Loucy (cell line): ENCODE measurements around the gene PTPRN2.

Experiments used
- H2AFZ ChIP-seq: fragments of 200-600 bp; sonication (generic); 2 replicates; pipeline ENCODE4 v1.6.0; 2016; ENCODE audit warnings: antibody characterized with exemption, mild to moderate bottlenecking, low read length, moderate library complexity
- H3F3A ChIP-seq: fragments of 200-600 bp; 2 replicates; pipeline ENCODE4 v1.6.0; 2016; ENCODE audit warnings: antibody characterized with exemption, low read depth, mild to moderate bottlenecking
- H3K27me3 ChIP-seq: fragments of 200-600 bp; sonication (generic); 2 replicates; pipeline ENCODE4 v1.6.1; 2014; ENCODE audit warnings: low read length, mild to moderate bottlenecking; ENCODE audit not compliant: insufficient read depth, poor library complexity, severe bottlenecking
- H3K36me3 ChIP-seq: fragments of 200-600 bp; sonication (generic); 2 replicates; pipeline ENCODE4 v1.6.1; 2016; ENCODE audit warnings: low read length; ENCODE audit not compliant: insufficient read depth
- H3K4me1 ChIP-seq: fragments of 200-600 bp; sonication (generic); 2 replicates; pipeline ENCODE4 v1.5.1; 2014; ENCODE audit warnings: low read length, mild to moderate bottlenecking; ENCODE audit not compliant: insufficient read depth, poor library complexity, severe bottlenecking
- H3K4me2 ChIP-seq: fragments of 200-600 bp; sonication (generic); 2 replicates; pipeline ENCODE4 v1.6.0; 2014; ENCODE audit warnings: antibody characterized with exemption, low read length, low read depth, mild to moderate bottlenecking; ENCODE audit not compliant: poor library complexity, severe bottlenecking
- H3K4me3 ChIP-seq: fragments of 200-600 bp; sonication (generic); 2 replicates; pipeline ENCODE4 v1.5.1; 2014; ENCODE audit warnings: low read length, mild to moderate bottlenecking, mixed read lengths; ENCODE audit not compliant: poor library complexity, severe bottlenecking
- H3K79me2 ChIP-seq: fragments of 200-600 bp; sonication (generic); 2 replicates; pipeline ENCODE4 v1.6.1; 2014; ENCODE audit warnings: low read length; ENCODE audit not compliant: insufficient read depth
- H3K9ac ChIP-seq: fragments of 200-600 bp; sonication (generic); 2 replicates; pipeline ENCODE4 v1.6.0; 2014; ENCODE audit warnings: mild to moderate bottlenecking, low read depth, low read length, moderate library complexity; ENCODE audit not compliant: poor library complexity, severe bottlenecking
- H3K9me2 ChIP-seq: fragments of 200-600 bp; sonication (generic); replicated peaks from 2 replicates; pipeline ENCODE4 v1.6.1; 2016; ENCODE audit warnings: low read depth, low read length, mixed read lengths
- H3K9me3 ChIP-seq: fragments of 200-600 bp; sonication (generic); 2 replicates; pipeline ENCODE4 v1.6.1; 2014; ENCODE audit warnings: mild to moderate bottlenecking, antibody characterized with exemption, low read length, low read depth; ENCODE audit not compliant: insufficient read depth
- H4K20me1 ChIP-seq: fragments of 200-600 bp; sonication (generic); 2 replicates; pipeline ENCODE4 v1.6.0; 2014; ENCODE audit warnings: antibody characterized with exemption, low read length, mild to moderate bottlenecking; ENCODE audit not compliant: insufficient read depth, poor library complexity, severe bottlenecking
- CTCF ChIP-seq: fragments of 200-600 bp; sonication (generic); conservative IDR thresholded peaks from 2 replicates; pipeline ENCODE4 v1.5.1; 2014; ENCODE audit warnings: mild to moderate bottlenecking, antibody characterized with exemption, low read length
- EZH2phosphoT487 ChIP-seq: fragments of 200-600 bp; IDR thresholded peaks from 2 replicates; pipeline ENCODE4 v1.6.1; 2018; ENCODE audit warnings: antibody characterized with exemption, mild to moderate bottlenecking, moderate library complexity, borderline replicate concordance

PTPRN2 gene

GRCh38 chr7:157731126-157731525 is 856.5 kb downstream of the PTPRN2 start:
- H3K36me3 ChIP-seq, result no peaks in the 10 kb centered on the region
- H3K9me2 ChIP-seq, result no peaks in the 10 kb centered on the region
- H4K20me1 ChIP-seq, result no peaks in the 10 kb centered on the region
- H3K9me3 ChIP-seq, result no peaks in the 10 kb centered on the region
- no peak overlapping the region for H3K9ac ChIP-seq
- TF ChIP-seq EZH2phosphoT487 (no peak), CTCF (no peak)
- no peaks in the 10 kb centered on the region for H3K79me2 ChIP-seq
- H2AFZ ChIP-seq, result no peak overlapping the region
- H3K4me1 ChIP-seq, result no peaks in the 10 kb centered on the region
- H3K4me3 ChIP-seq, result no peak overlapping the region
- H3F3A ChIP-seq, result no peaks in the 10 kb centered on the region
- H3K27me3 ChIP-seq, result no peaks in the 10 kb centered on the region
- no peak overlapping the region for H3K4me2 ChIP-seq

- Histone ChIP-seq H3K36me3 (no peaks in the 10 kb centered on the region), H3K9ac (no peak overlapping the region), H3K4me3 (no peak overlapping the region), H3K4me2 (no peak overlapping the region), H2AFZ (no peak overlapping the region), H3K27me3 (no peaks in the 10 kb centered on the region), H3K4me1 (no peaks in the 10 kb centered on the region), H3F3A (no peaks in the 10 kb centered on the region), H3K9me2 (no peaks in the 10 kb centered on the region), H4K20me1 (no peaks in the 10 kb centered on the region), H3K9me3 (no peaks in the 10 kb centered on the region), H3K79me2 (no peaks in the 10 kb centered on the region)
- no peak for TF ChIP-seq EZH2phosphoT487
- no peak for TF ChIP-seq CTCF
Measured at GRCh38 chr7:157730614-157731013, 857.0 kb downstream of the PTPRN2 start.

GRCh38 chr7:157729566-157729965 is 858.1 kb downstream of the PTPRN2 start:
- H3F3A ChIP-seq, result no peaks in the 10 kb centered on the region
- H3K27me3 ChIP-seq, result no peaks in the 10 kb centered on the region
- no peaks in the 10 kb centered on the region for H3K9me2 ChIP-seq
- TF ChIP-seq CTCF, result peak; percentile 35; the same call in 1 of the 2 replicates
- TF ChIP-seq EZH2phosphoT487, result no peak
- H2AFZ ChIP-seq, result no peak overlapping the region
- H3K9me3 ChIP-seq, result no peaks in the 10 kb centered on the region
- H4K20me1 ChIP-seq, result no peaks in the 10 kb centered on the region
- H3K4me2 ChIP-seq, result no peak overlapping the region
- no peaks in the 10 kb centered on the region for H3K79me2 ChIP-seq
- H3K36me3 ChIP-seq, result no peaks in the 10 kb centered on the region
- no peak overlapping the region for H3K9ac ChIP-seq
- H3K4me3 ChIP-seq, result no peak overlapping the region
- H3K4me1 ChIP-seq, result no peaks in the 10 kb centered on the region
